IMR-90 (cell line): ENCODE data around the gene SYNE3. TPM values are rescaled to one million over a fixed set of nuclear protein-coding genes. Genes with fewer than 3 reads are reported as not detected.
A peak's percentile ranks its signal among the peaks of the same experiment; 100 is the strongest.

Source experiments
- ATAC-seq: fragments of 200-7000 bp; cut with Tn5 transposase; 2 replicates; pipeline ENCODE4 v1.9.1; 2020; ENCODE audit warnings: low read depth, mild to moderate bottlenecking, moderate library complexity
- BruUV-seq: library from RNA; stranded (reverse); fragments of 400-500 nt; replicated peaks from 2 replicates; lab custom pipeline; 2021; lab: Mats Ljungman, UMichigan
- CTCF ChIA-PET: fragments of 300-600 bp; formaldehyde crosslinking; extraction: SDS; loops from one replicate; lab custom pipeline; 2021; ENCODE audit warnings: antibody characterized with exemption; lab: Yijun Ruan, JAX
- POLR2A ChIA-PET: fragments of 300-600 bp; sonication (Branson Sonifier 250); formaldehyde crosslinking; loops from one replicate; lab custom pipeline; 2022; ENCODE audit warnings: antibody characterized with exemption; ENCODE audit not compliant: unreplicated experiment; lab: Charles Lee
- DNase-seq: peaks from one replicate; pipeline ENCODE4 v3.0.0; 2013
- H2AFZ ChIP-seq: replicated peaks from 2 replicates; pipeline ENCODE3; 2013; ENCODE audit warnings: low read length, mild to moderate bottlenecking; ENCODE audit not compliant: poor library complexity
- H2AK5ac ChIP-seq: 2 replicates; pipeline ENCODE4 v1.6.1; 2013; ENCODE audit warnings: low read depth, low read length, inconsistent platforms
- H2AK9ac ChIP-seq: replicated peaks from 2 replicates; pipeline ENCODE3; 2013; ENCODE audit warnings: mild to moderate bottlenecking, low read depth, low read length, moderate library complexity; ENCODE audit not compliant: poor library complexity
- H2BK120ac ChIP-seq: 2 replicates; pipeline ENCODE4 v1.6.1; 2013; ENCODE audit warnings: low read depth, low read length, inconsistent platforms
- H2BK15ac ChIP-seq: 3 replicates; pipeline ENCODE4 v1.6.1; 2013; ENCODE audit warnings: low read depth, low read length, inconsistent platforms
- H2BK20ac ChIP-seq: 2 replicates; pipeline ENCODE4 v1.6.1; 2013; ENCODE audit warnings: low read depth, mild to moderate bottlenecking, inconsistent platforms, low read length, moderate library complexity
- H2BK5ac ChIP-seq: 2 replicates; pipeline ENCODE4 v1.6.1; 2013; ENCODE audit warnings: mild to moderate bottlenecking, low read depth, low read length, inconsistent platforms; ENCODE audit not compliant: poor library complexity, severe bottlenecking
- H3K14ac ChIP-seq: replicated peaks from 2 replicates; pipeline ENCODE4 v1.6.1; 2013; ENCODE audit warnings: low read depth, low read length, inconsistent platforms
- H3K18ac ChIP-seq: 2 replicates; pipeline ENCODE4 v1.6.1; 2013; ENCODE audit warnings: low read depth, low read length, control low read depth
- H3K23ac ChIP-seq: 2 replicates; pipeline ENCODE4 v1.6.1; 2013; ENCODE audit warnings: low read depth, low read length, inconsistent platforms
- H3K27ac ChIP-seq: 2 replicates; pipeline ENCODE4 v1.5.1; 2013; ENCODE audit warnings: mild to moderate bottlenecking, control low read depth, low read length; ENCODE audit not compliant: insufficient read depth
- H3K27me3 ChIP-seq: 2 replicates; pipeline ENCODE4 v1.6.1; 2013; ENCODE audit warnings: low read length; ENCODE audit not compliant: control insufficient read depth, insufficient read depth
- H3K36me3 ChIP-seq: 2 replicates; pipeline ENCODE4 v1.6.1; 2013; ENCODE audit warnings: low read length, mixed read lengths; ENCODE audit not compliant: control insufficient read depth, insufficient read depth
- H3K4ac ChIP-seq: 2 replicates; pipeline ENCODE4 v1.6.1; 2013; ENCODE audit warnings: low read depth, low read length, inconsistent platforms
- H3K4me1 ChIP-seq: 2 replicates; pipeline ENCODE4 v1.6.1; 2013; ENCODE audit warnings: low read length, mixed read lengths; ENCODE audit not compliant: control insufficient read depth, insufficient read depth
- H3K4me2 ChIP-seq: 2 replicates; pipeline ENCODE4 v1.6.1; 2013; ENCODE audit warnings: low read depth, mild to moderate bottlenecking, control low read depth, low read length, moderate library complexity
- H3K4me3 ChIP-seq: 2 replicates; pipeline ENCODE4 v1.5.1; 2013; ENCODE audit warnings: low read depth, mild to moderate bottlenecking, control low read depth, low read length, moderate library complexity; ENCODE audit not compliant: insufficient read depth
- H3K56ac ChIP-seq: 2 replicates; pipeline ENCODE4 v1.6.1; 2013; ENCODE audit warnings: low read length, inconsistent platforms; ENCODE audit not compliant: insufficient read depth; ENCODE audit errors: extremely low read depth
- H3K79me1 ChIP-seq, 2 experiments: 2 replicates each; pipeline ENCODE4 v1.6.1; 2013; ENCODE audit warnings: low read length in 2 of 2, inconsistent platforms in 1 of 2, low read depth in 1 of 2
- H3K9ac ChIP-seq: 2 replicates; pipeline ENCODE4 v1.6.1; 2013; ENCODE audit warnings: low read depth, low read length, control low read depth
- H3K9me1 ChIP-seq: 2 replicates; pipeline ENCODE4 v1.6.1; 2013; ENCODE audit warnings: low read length, inconsistent platforms; ENCODE audit not compliant: insufficient read depth
- H3K9me3 ChIP-seq: 2 replicates; pipeline ENCODE4 v1.6.1; 2013; ENCODE audit warnings: low read length; ENCODE audit not compliant: control insufficient read depth, insufficient read depth
- H4K20me1 ChIP-seq: 2 replicates; pipeline ENCODE4 v1.6.1; 2013; ENCODE audit warnings: low read length, inconsistent platforms; ENCODE audit not compliant: insufficient read depth
- H4K5ac ChIP-seq: 2 replicates; pipeline ENCODE4 v1.6.1; 2013; ENCODE audit warnings: mild to moderate bottlenecking, low read depth, low read length, control low read depth
- H4K8ac ChIP-seq, 2 experiments: 2 replicates each; pipeline ENCODE4 v1.6.1; 2013; ENCODE audit warnings: low read depth in 2 of 2, low read length in 2 of 2, control low read depth in 1 of 2, inconsistent platforms in 1 of 2
- H4K91ac ChIP-seq: 2 replicates; pipeline ENCODE4 v1.6.1; 2013; ENCODE audit warnings: low read depth, low read length, inconsistent platforms; ENCODE audit not compliant: insufficient read depth
- CEBPB ChIP-seq: IDR thresholded peaks from 2 replicates; pipeline ENCODE4 v1.6.1; 2012; ENCODE audit warnings: low read depth, low read length, improper control_type of control experiment
- CHD1 ChIP-seq: IDR thresholded peaks from 2 replicates; pipeline ENCODE4 v1.6.1; 2012; ENCODE audit warnings: low read depth, low read length, improper control_type of control experiment
- FOS ChIP-seq: fragments of 150-350 bp; IDR thresholded peaks from 2 replicates; pipeline ENCODE4 v1.6.1; 2016; ENCODE audit warnings: low read depth, low read length
- MAZ ChIP-seq: IDR thresholded peaks from 2 replicates; pipeline ENCODE4 v1.6.1; 2012; ENCODE audit warnings: low read depth, mild to moderate bottlenecking, low read length, improper control_type of control experiment, moderate library complexity, borderline replicate concordance
- MXI1 ChIP-seq: IDR thresholded peaks from 2 replicates; pipeline ENCODE4 v1.6.1; 2012; ENCODE audit warnings: low read depth, mild to moderate bottlenecking, low read length, moderate library complexity, borderline replicate concordance
- RAD21 ChIP-seq: IDR thresholded peaks from 2 replicates; pipeline ENCODE4 v1.6.1; 2012; ENCODE audit warnings: low read length, improper control_type of control experiment
- RCOR1 ChIP-seq: IDR thresholded peaks from 2 replicates; pipeline ENCODE4 v1.6.1; 2012; ENCODE audit warnings: mild to moderate bottlenecking, low read length, improper control_type of control experiment; ENCODE audit not compliant: insufficient replicate concordance
- RFX5 ChIP-seq: IDR thresholded peaks from 2 replicates; pipeline ENCODE4 v1.8.0; 2012; ENCODE audit warnings: low read depth, mild to moderate bottlenecking, low read length, moderate library complexity
- WGBS, 2 experiments: methylation state at CpG; one replicate each; pipeline versions ENCODE4 v1.1.5 to v1.1.7; 2013; ENCODE audit warnings: missing lambda C conversion rate in 2 of 2; ENCODE audit not compliant: insufficient read length in 1 of 2; ENCODE audit errors: extremely low coverage in 2 of 2; 5-methylcytosine and 5-hydroxymethylcytosine counted together
- dilution Hi-C: fragments of 300-500 bp; cut with HindIII; formaldehyde crosslinking; loops from one replicate; pipeline ENCODE4 v1.14.3; 2018; ENCODE audit warnings: low sequenced_read_pairs; ENCODE audit not compliant: unreplicated experiment
- in situ Hi-C: fragments of 300-500 bp; cut with MboI; formaldehyde crosslinking; loops from 3 replicates; pipeline ENCODE4 v1.14.3; 2019; ENCODE audit warnings: low sequenced_read_pairs, inconsistent platforms, mixed read lengths
- intact Hi-C: fragments of 100-400 bp; cut with micrococcal nuclease; formaldehyde crosslinking; loops from 2 replicates; pipeline ENCODE4 v1.10.0; 2022
- polyA plus RNA-seq, 3 experiments: library from polyadenylated mRNA; depleted of rRNA; stranded (reverse); fragments of >200 nt; gene quantifications; 2 replicates each; pipeline ENCODE4 v1.2.3, GENCODE V29; 2012; ENCODE audit warnings: low replicate concordance in 1 of 3
- total RNA-seq: library from RNA; depleted of rRNA; stranded (reverse); fragments of >200 nt; gene quantifications from 2 replicates; pipeline ENCODE4 v1.2.3, GENCODE V29; 2012

The SYNE3 gene
- total and polyA plus RNA-seq, 2 of the 4 experiments (the other 2 are of a cell fraction), result 2.9 to 5.0 TPM

GRCh38 chr14:95496690-95497259, 19.7 kb downstream of the SYNE3 start:
- H3K18ac ChIP-seq, result no peak overlapping the region; the same call in 1 of the 2 replicates
- in situ Hi-C loops (no loop called here), intact Hi-C loops (no loop called here), dilution Hi-C loops (no loop called here)
- peaks cover 30% of the 10 kb centered on the region for H3K9me1 ChIP-seq
- no peak overlapping the region for H2AK5ac ChIP-seq
- no peak overlapping the region for H2BK5ac ChIP-seq
- H3K27me3 ChIP-seq, result no peaks in the 10 kb centered on the region
- ATAC-seq (peak; percentile 31), DNase-seq (peak; percentile 67)
- 0 out of 2 replicates have a peak overlapping the region, but pooled peaks have one; percentile 34 for H3K14ac ChIP-seq
- no peak overlapping the region for H3K56ac ChIP-seq
- H3K79me1 ChIP-seq, result peaks cover 0 to 70% of the 10 kb centered on the region in 2 experiments; a peak in 2 of 4 replicates
- no peak overlapping the region for H2AFZ ChIP-seq
- H3K9ac ChIP-seq, result no peak overlapping the region
- POLR2A ChIA-PET, result no interaction called here
- 0% methylated on average over 1 of the region's 4 CpGs; no CpG with 5 or more reads in 1 of the 2 experiments for WGBS, 2 experiments
- H2AK9ac ChIP-seq, result no peak overlapping the region
- peak overlapping the region in 1 of 2 experiments; percentile 30; a peak in 1 of 4 replicates for H4K8ac ChIP-seq
- peak overlapping the region; percentile 34; the same call in 1 of the 2 replicates for H3K27ac ChIP-seq
- 0 out of 2 replicates have a peak overlapping the region, but pooled peaks have one; percentile 60 for H3K23ac ChIP-seq
- H3K4me3 ChIP-seq, result no peak overlapping the region
- CTCF ChIA-PET, result interaction anchor here (0.6 to 1.4 kb wide), 4 partner anchors 9 to 54 kb away, joined by 3 to 4 read pairs (median 3); no protein-coding TSS in a partner anchor
- peaks cover 30% of the 10 kb centered on the region for H3K4me1 ChIP-seq
- H2BK120ac ChIP-seq, result peak overlapping the region; percentile 47; the same call in 1 of the 2 replicates
- peak overlapping the region; percentile 40 for H3K4ac ChIP-seq
- no peak overlapping the region; the same call in 1 of the 2 replicates for H4K91ac ChIP-seq
- no peaks in the 10 kb centered on the region for H3K36me3 ChIP-seq
- no TSS peak for BruUV-seq
- peaks cover 4% of the 10 kb centered on the region; the same call in 1 of the 2 replicates for H4K20me1 ChIP-seq
- no peak overlapping the region for H2BK20ac ChIP-seq
- no peaks in the 10 kb centered on the region for H3K9me3 ChIP-seq
- H2BK15ac ChIP-seq, result no peak overlapping the region
- H4K5ac ChIP-seq, result no peak overlapping the region
- H3K4me2 ChIP-seq, result peak overlapping the region; percentile 6; the same call in 1 of the 2 replicates
- TF ChIP-seq CEBPB, result no peak
- TF ChIP-seq RAD21, result no peak
- TF ChIP-seq MAZ, result no peak
- peak; percentile 38; the same call in 1 of the 2 replicates for TF ChIP-seq FOS
- TF ChIP-seq RCOR1, result no peak
- TF ChIP-seq MXI1, result no peak
- TF ChIP-seq RFX5, result no peak
- TF ChIP-seq CHD1, result no peak
